HCT116 (cell line): ENCODE results near the gene PRKCD. TPM values are rescaled to one million over a fixed set of nuclear protein-coding genes. Genes with fewer than 3 reads are reported as not detected.

Experiments used
- ATAC-seq: fragments of 200-7000 bp; cut with Tn5 transposase; 2 replicates; pipeline ENCODE4 v1.9.1; 2020; ENCODE audit warnings: mild to moderate bottlenecking, moderate library complexity
- BruUV-seq: library from RNA; stranded (reverse); fragments of 400-500 nt; replicated peaks from 2 replicates; lab custom pipeline; 2021; lab: Mats Ljungman, UMichigan
- CTCF ChIA-PET: fragments of 300-600 bp; sonication (Branson Sonifier 250); formaldehyde crosslinking; loops from one replicate; lab custom pipeline; 2021; ENCODE audit warnings: antibody characterized with exemption; lab: Charles Lee
- POLR2A ChIA-PET: fragments of 300-600, 350-600 bp; sonication (Branson Sonifier 250); formaldehyde crosslinking; loops from one replicate; lab custom pipeline; 2021; ENCODE audit warnings: antibody characterized with exemption; lab: Charles Lee
- RAD21 ChIA-PET, 2 experiments: fragments of 300-600 bp; sonication (Branson Sonifier 250); formaldehyde crosslinking; loops; one replicate each; lab custom pipeline; 2023; ENCODE audit warnings: low total read pairs in 2 of 2; ENCODE audit not compliant: uncharacterized antibody in 2 of 2, unreplicated experiment in 2 of 2, low non-redundant PET in 1 of 2; lab: Charles Lee
- DNase-seq: peaks from one replicate; pipeline ENCODE4 v3.0.0-alpha.2; 2010; ENCODE audit warnings: low read depth, low spot score
- H2AFZ ChIP-seq: fragments of 200-600 bp; shearing (Covaris generic), sonication (generic); 2 replicates; pipeline ENCODE4 v1.6.1; 2017; ENCODE audit warnings: low read depth, mixed run types, mixed read lengths, antibody characterized with exemption, low read length; ENCODE audit not compliant: poor library complexity, severe bottlenecking
- H3K27ac ChIP-seq: 2 replicates; pipeline ENCODE4 v1.5.1; 2012; ENCODE audit warnings: low read depth, low read length
- H3K27me3 ChIP-seq: fragments of 200-600 bp; sonication (generic); 2 replicates; pipeline ENCODE4 v1.6.1; 2016; ENCODE audit warnings: mixed run types, low read length, mixed read lengths; ENCODE audit not compliant: insufficient read depth
- H3K36me3 ChIP-seq, 2 experiments: fragments of 200-500 bp in 1 of 2; fragments of 200-600 bp in 1 of 2; sonication (Bioruptor generic) in 1 of 2; sonication (generic) in 1 of 2; 2 replicates each; pipeline versions ENCODE4 v1.5.1 to v1.6.1; 2014 to 2016; ENCODE audit warnings: low read length in 2 of 2, inconsistent platforms in 1 of 2, mixed read lengths in 1 of 2, mixed run types in 1 of 2; ENCODE audit not compliant: insufficient read depth in 2 of 2, control insufficient read depth in 1 of 2
- H3K4me1 ChIP-seq, 2 experiments: fragments of 200-600 bp in 1 of 2; sonication (generic) in 1 of 2; 2 replicates each; pipeline versions ENCODE4 v1.5.1 to v1.6.1; 2012 to 2017; ENCODE audit warnings: low read length in 2 of 2, inconsistent platforms in 1 of 2, mild to moderate bottlenecking in 1 of 2, mixed read lengths in 1 of 2, mixed run types in 1 of 2, moderate library complexity in 1 of 2; ENCODE audit not compliant: insufficient read depth in 2 of 2, control insufficient read depth in 1 of 2
- H3K4me2 ChIP-seq: fragments of 200-600 bp; sonication (generic); 2 replicates; pipeline ENCODE4 v1.6.1; 2017; ENCODE audit warnings: mixed run types, low read length, mixed read lengths
- H3K4me3 ChIP-seq, 2 experiments: fragments of 200-600 bp in 1 of 2; sonication (generic) in 1 of 2; replicated peaks in 1 of 2; 2 replicates each; pipeline ENCODE4 v1.5.1; 2011 to 2016; ENCODE audit warnings: low read length in 2 of 2, control low read depth in 1 of 2, low read depth in 1 of 2, mild to moderate bottlenecking in 1 of 2, mixed read lengths in 1 of 2, mixed run types in 1 of 2
- H3K79me2 ChIP-seq: fragments of 200-600 bp; sonication (generic); 2 replicates; pipeline ENCODE4 v1.6.1; 2017; ENCODE audit warnings: mild to moderate bottlenecking, mixed run types, low read length, moderate library complexity, mixed read lengths; ENCODE audit not compliant: insufficient read depth
- H3K9ac ChIP-seq: fragments of 200-600 bp; sonication (generic); 2 replicates; pipeline ENCODE4 v1.6.1; 2016; ENCODE audit warnings: low read length, mixed read lengths
- H3K9me2 ChIP-seq: fragments of 200-600 bp; sonication (generic), shearing (Covaris generic); 2 replicates; pipeline ENCODE4 v1.6.1; 2017; ENCODE audit warnings: mixed run types, mild to moderate bottlenecking, moderate library complexity; ENCODE audit not compliant: insufficient read depth
- H3K9me3 ChIP-seq, 2 experiments: fragments of 200-500 bp in 1 of 2; fragments of 200-600 bp in 1 of 2; sonication (Bioruptor generic) in 1 of 2; sonication (generic) in 1 of 2; 2 replicates each; pipeline ENCODE4 v1.6.1; 2014 to 2017; ENCODE audit warnings: low read length in 2 of 2, mixed read lengths in 2 of 2, inconsistent platforms in 1 of 2, low read depth in 1 of 2, mild to moderate bottlenecking in 1 of 2, mixed run types in 1 of 2, moderate library complexity in 1 of 2; ENCODE audit not compliant: control insufficient read depth in 1 of 2, insufficient read depth in 1 of 2
- H4K20me1 ChIP-seq: fragments of 200-600 bp; sonication (generic), shearing (Covaris generic); 2 replicates; pipeline ENCODE4 v1.6.1; 2017; ENCODE audit warnings: mixed run types, mild to moderate bottlenecking, moderate library complexity; ENCODE audit not compliant: insufficient read depth
- CBX3 ChIP-seq: IDR thresholded peaks from 2 replicates; pipeline ENCODE4 v1.6.1; 2012; ENCODE audit warnings: low read depth
- CEBPB ChIP-seq: IDR thresholded peaks from 2 replicates; pipeline ENCODE4 v1.6.1; 2012; ENCODE audit warnings: low read depth
- EGR1 ChIP-seq: IDR thresholded peaks from 2 replicates; pipeline ENCODE4 v1.6.1; 2012; ENCODE audit warnings: low read depth
- ELF1 ChIP-seq: IDR thresholded peaks from 2 replicates; pipeline ENCODE4 v1.6.1; 2012; ENCODE audit warnings: low read depth, borderline replicate concordance
- EZH2 ChIP-seq: fragments of 200-600 bp; sonication (generic); IDR thresholded peaks from 2 replicates; pipeline ENCODE4 v1.6.1; 2017; ENCODE audit warnings: antibody characterized with exemption, mixed run types
- EZH2phosphoT487 ChIP-seq: fragments of 200-600 bp; IDR thresholded peaks from 2 replicates; pipeline ENCODE4 v1.6.1; 2018; ENCODE audit warnings: antibody characterized with exemption, borderline replicate concordance
- FOSL1 ChIP-seq: IDR thresholded peaks from 2 replicates; pipeline ENCODE4 v1.6.1; 2012; ENCODE audit warnings: low read depth
- JUND ChIP-seq: IDR thresholded peaks from 2 replicates; pipeline ENCODE4 v1.6.1; 2012
- POLR2A ChIP-seq: IDR thresholded peaks from 2 replicates; pipeline ENCODE4 v1.7.0; 2011; ENCODE audit warnings: borderline replicate concordance; ENCODE audit not compliant: insufficient read depth, insufficient read length; ENCODE audit errors: extremely low read depth
- RAD21 ChIP-seq: IDR thresholded peaks from 2 replicates; pipeline ENCODE4 v1.6.1; 2012; ENCODE audit warnings: low read depth, mild to moderate bottlenecking
- SIN3A ChIP-seq: IDR thresholded peaks from 2 replicates; pipeline ENCODE4 v1.6.1; 2012; ENCODE audit warnings: low read depth
- SP1 ChIP-seq: IDR thresholded peaks from 2 replicates; pipeline ENCODE4 v1.6.1; 2012; ENCODE audit warnings: low read depth
- SRF ChIP-seq: IDR thresholded peaks from 2 replicates; pipeline ENCODE4 v1.6.1; 2012; ENCODE audit warnings: low read depth
- TCF7L2 ChIP-seq: IDR thresholded peaks from 2 replicates; pipeline ENCODE4 v1.7.0; 2011; ENCODE audit warnings: borderline replicate concordance, inconsistent platforms; ENCODE audit not compliant: insufficient read depth, insufficient read length; ENCODE audit errors: extremely low read depth
- YY1 ChIP-seq: IDR thresholded peaks from 2 replicates; pipeline ENCODE4 v1.6.1; 2011; ENCODE audit warnings: low read length, low read depth, moderate library complexity, mild to moderate bottlenecking; ENCODE audit not compliant: insufficient replicate concordance; ENCODE audit errors: extremely low read depth
- ZFX ChIP-seq: fragments of 450-650 bp; IDR thresholded peaks from 2 replicates; pipeline ENCODE4 v1.6.1; 2017
- ZNF274 ChIP-seq: fragments of 200-500 bp; sonication (Bioruptor generic); IDR thresholded peaks from 2 replicates; pipeline ENCODE4 v1.6.1; 2014; ENCODE audit warnings: mild to moderate bottlenecking, low read depth, low read length, inconsistent platforms
- intact Hi-C: fragments of 100-400 bp; cut with micrococcal nuclease; formaldehyde crosslinking; loops from 2 replicates; pipeline ENCODE4 v1.10.0; 2022
- total RNA-seq: library from RNA; stranded (reverse); gene quantifications from one replicate; pipeline ENCODE4 v1.2.1, GENCODE V29; 2021; ENCODE audit not compliant: unreplicated experiment
- TF ChIP-seq, protein P1 (sequence below): IDR thresholded peaks from 2 replicates; pipeline ENCODE4 v1.6.1; 2012
- TF ChIP-seq, protein P2 (sequence below): IDR thresholded peaks from 2 replicates; pipeline ENCODE4 v1.6.1; 2012
- TF ChIP-seq, protein P3 (sequence below): IDR thresholded peaks from 2 replicates; pipeline ENCODE4 v1.6.1; 2012; ENCODE audit warnings: low read depth
- TF ChIP-seq, protein P4 (sequence below): IDR thresholded peaks from 2 replicates; pipeline ENCODE4 v1.6.1; 2011; ENCODE audit warnings: mild to moderate bottlenecking, low read length, moderate library complexity; ENCODE audit not compliant: insufficient replicate concordance; ENCODE audit errors: extremely low read depth

Gene PRKCD
- total RNA-seq, 1 experiment from 2014 or later = 34.4 TPM

DNA sequence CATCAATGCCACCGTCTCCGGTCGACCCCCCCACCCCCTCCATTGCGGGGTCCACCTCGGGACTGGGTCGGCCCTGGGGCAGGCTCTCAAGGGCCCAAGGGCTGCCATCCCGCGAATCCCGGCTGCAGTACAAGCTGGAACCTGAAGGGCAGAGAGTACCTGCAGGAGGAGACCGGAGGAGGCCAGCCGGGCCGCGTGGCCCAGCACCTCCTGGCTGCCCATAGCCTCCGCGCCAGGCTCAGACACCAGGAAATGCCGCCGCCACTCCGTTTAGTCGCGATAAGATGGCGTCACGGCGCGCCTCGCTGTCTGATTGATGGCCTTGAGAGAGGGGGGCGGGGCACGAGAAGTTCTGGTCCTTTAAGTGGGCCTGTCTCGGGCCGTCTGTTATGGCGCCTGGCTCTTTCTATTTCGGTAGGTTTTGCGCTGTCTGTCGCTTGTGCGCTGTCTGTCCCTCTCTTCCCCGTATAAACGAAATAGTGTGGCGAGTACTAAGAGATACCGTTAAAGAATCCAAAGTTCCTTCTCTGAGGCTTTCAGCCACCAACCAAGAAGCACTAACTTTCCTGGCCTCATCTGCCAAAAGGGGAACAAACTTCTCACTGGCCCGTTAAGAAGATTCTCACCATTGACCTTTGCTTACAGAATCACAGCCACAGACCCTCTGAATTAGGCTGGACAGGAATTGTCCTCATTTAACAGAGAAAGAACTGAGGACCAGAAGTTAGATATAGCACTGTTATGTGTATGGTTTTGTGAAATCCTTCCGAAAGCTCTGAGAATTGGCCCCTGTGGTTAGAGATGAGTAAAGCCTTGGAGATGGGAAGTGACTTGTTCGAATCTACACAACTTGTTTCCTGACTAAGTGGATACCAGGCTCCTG lies 30.6 kb upstream of the PRKCD start, which contains the start of gene RFT1:
TSS of gene RFT1 (minus strand) at position 257 of the 883 bp plus-strand sequence. CDS start at position 222, 35 bp downstream.
- Histone ChIP-seq H3K9ac (peak within 1 kb of the TSS; percentile 93), H2AFZ (peak within 1 kb of the TSS; percentile 63), H3K9me2 (no peaks in the 10 kb centered on the region), H3K4me3 (peak within 1 kb of the TSS; percentile 84), H3K79me2 (peaks cover 27% of the 10 kb centered on the region), H3K4me1 (peaks cover 22 to 43% of the 10 kb centered on the region in 2 experiments), H3K27ac (peak within 1 kb of the TSS; percentile 66), H3K9me3 (no peaks in the 10 kb centered on the region), H3K27me3 (no peaks in the 10 kb centered on the region), H4K20me1 (no peaks in the 10 kb centered on the region), H3K36me3 (peaks cover 0 to 5% of the 10 kb centered on the region in 2 experiments; a peak in 3 of 4 replicates), H3K4me2 (peak within 1 kb of the TSS; percentile 92)
- ChIA-PET POLR2A (interaction anchor here (1.8 kb wide), 1 partner anchor 66 kb away, joined by 6 read pairs; no protein-coding TSS in a partner anchor), CTCF (interaction anchor here (1.1 kb wide), 1 partner anchor 66 kb away, joined by 3 read pairs; no protein-coding TSS in a partner anchor), RAD21 (no interaction called here)
- TSS peak; percentile 96 for BruUV-seq
- DNase-seq (peak; percentile 90), ATAC-seq (peak; percentile 78)
- intact Hi-C loops = no loop called here
- peak; percentile 86 for TF ChIP-seq ZFX
- TF ChIP-seq CBX3 = peak; percentile 50; the same call in 1 of the 2 replicates
- TF ChIP-seq POLR2A = peak; percentile 89
- peak; percentile 91 for TF ChIP-seq YY1
- TF ChIP-seq EGR1 = 0 out of 2 replicates have a peak, but pooled peaks have one; percentile 30
- no peak for TF ChIP-seq RAD21
- TF ChIP-seq SRF = peak; percentile 91
- no peak for TF ChIP-seq ZNF274
- TF ChIP-seq SP1 = peak; percentile 76
- TF ChIP-seq EZH2 = no peak
- TF ChIP-seq, protein P1, sequence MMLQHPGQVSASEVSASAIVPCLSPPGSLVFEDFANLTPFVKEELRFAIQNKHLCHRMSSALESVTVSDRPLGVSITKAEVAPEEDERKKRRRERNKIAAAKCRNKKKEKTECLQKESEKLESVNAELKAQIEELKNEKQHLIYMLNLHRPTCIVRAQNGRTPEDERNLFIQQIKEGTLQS = no peak
- no peak for TF ChIP-seq CEBPB
- TF ChIP-seq FOSL1 = no peak
- peak; percentile 91; the same call in 1 of the 2 replicates for TF ChIP-seq ELF1
- TF ChIP-seq EZH2phosphoT487 = no peak
- TF ChIP-seq TCF7L2 = peak; percentile 49
- TF ChIP-seq, protein P2, sequence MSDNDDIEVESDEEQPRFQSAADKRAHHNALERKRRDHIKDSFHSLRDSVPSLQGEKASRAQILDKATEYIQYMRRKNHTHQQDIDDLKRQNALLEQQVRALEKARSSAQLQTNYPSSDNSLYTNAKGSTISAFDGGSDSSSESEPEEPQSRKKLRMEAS = peak; percentile 97
- TF ChIP-seq, protein P3, sequence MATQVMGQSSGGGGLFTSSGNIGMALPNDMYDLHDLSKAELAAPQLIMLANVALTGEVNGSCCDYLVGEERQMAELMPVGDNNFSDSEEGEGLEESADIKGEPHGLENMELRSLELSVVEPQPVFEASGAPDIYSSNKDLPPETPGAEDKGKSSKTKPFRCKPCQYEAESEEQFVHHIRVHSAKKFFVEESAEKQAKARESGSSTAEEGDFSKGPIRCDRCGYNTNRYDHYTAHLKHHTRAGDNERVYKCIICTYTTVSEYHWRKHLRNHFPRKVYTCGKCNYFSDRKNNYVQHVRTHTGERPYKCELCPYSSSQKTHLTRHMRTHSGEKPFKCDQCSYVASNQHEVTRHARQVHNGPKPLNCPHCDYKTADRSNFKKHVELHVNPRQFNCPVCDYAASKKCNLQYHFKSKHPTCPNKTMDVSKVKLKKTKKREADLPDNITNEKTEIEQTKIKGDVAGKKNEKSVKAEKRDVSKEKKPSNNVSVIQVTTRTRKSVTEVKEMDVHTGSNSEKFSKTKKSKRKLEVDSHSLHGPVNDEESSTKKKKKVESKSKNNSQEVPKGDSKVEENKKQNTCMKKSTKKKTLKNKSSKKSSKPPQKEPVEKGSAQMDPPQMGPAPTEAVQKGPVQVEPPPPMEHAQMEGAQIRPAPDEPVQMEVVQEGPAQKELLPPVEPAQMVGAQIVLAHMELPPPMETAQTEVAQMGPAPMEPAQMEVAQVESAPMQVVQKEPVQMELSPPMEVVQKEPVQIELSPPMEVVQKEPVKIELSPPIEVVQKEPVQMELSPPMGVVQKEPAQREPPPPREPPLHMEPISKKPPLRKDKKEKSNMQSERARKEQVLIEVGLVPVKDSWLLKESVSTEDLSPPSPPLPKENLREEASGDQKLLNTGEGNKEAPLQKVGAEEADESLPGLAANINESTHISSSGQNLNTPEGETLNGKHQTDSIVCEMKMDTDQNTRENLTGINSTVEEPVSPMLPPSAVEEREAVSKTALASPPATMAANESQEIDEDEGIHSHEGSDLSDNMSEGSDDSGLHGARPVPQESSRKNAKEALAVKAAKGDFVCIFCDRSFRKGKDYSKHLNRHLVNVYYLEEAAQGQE = no peak
- peak; percentile 97 for TF ChIP-seq SIN3A
- no peak for TF ChIP-seq JUND
- TF ChIP-seq, protein P4, sequence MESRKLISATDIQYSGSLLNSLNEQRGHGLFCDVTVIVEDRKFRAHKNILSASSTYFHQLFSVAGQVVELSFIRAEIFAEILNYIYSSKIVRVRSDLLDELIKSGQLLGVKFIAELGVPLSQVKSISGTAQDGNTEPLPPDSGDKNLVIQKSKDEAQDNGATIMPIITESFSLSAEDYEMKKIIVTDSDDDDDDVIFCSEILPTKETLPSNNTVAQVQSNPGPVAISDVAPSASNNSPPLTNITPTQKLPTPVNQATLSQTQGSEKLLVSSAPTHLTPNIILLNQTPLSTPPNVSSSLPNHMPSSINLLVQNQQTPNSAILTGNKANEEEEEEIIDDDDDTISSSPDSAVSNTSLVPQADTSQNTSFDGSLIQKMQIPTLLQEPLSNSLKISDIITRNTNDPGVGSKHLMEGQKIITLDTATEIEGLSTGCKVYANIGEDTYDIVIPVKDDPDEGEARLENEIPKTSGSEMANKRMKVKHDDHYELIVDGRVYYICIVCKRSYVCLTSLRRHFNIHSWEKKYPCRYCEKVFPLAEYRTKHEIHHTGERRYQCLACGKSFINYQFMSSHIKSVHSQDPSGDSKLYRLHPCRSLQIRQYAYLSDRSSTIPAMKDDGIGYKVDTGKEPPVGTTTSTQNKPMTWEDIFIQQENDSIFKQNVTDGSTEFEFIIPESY = peak; percentile 77
